ENCODE measurements around the gene TMEM116. TPM values are rescaled to one million over a fixed set of nuclear protein-coding genes. Genes with fewer than 3 reads are reported as not detected.
"Not testable (repeated sequence)": the region's sequence is repeated elsewhere in the genome, so short reads cannot be mapped to it uniquely, and the experiment has no call there.

Gene TMEM116
- polyA plus RNA-seq, 3 donors from 2014 or later = 11.2 to 15.1 (median 11.8) TPM

DNA sequence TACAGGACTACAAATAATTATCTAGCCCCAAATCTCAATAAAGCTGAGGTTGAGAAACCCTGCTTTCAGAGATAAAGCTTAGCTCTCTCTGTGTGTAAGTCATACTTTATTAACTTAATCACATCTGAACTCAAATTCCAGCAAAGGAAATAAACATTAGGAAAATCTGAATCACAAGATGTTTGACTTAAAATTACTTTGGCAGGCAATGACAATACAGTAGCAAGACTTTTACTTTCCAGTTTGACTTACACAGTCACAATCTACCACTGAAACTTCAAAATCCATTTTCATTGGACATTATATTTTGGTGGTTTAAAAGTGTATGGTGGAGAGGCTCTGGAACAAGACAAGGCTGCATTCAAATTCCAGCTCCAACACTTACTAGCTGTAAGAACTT, 11.4 kb downstream of the TMEM116 start:
- Mint-ChIP-seq H3K27me3 (ENCODE audit: low read depth in 3 of 3) (no peaks in the 10 kb centered on the region), H3K4me1 (peaks cover 26 to 38% of the 10 kb centered on the region in 2 donors), H3K27ac (peak overlapping the region; percentile 28 to 92 (median 81)), H3K9me3 (no peaks in the 10 kb centered on the region), H3K36me3 (peaks cover 0 to 14% (median 11%) of the 10 kb centered on the region in 3 donors), H3K4me3 (peak overlapping the region; percentile 49 to 87 (median 73))
- DNase-seq = no peak

DNA sequence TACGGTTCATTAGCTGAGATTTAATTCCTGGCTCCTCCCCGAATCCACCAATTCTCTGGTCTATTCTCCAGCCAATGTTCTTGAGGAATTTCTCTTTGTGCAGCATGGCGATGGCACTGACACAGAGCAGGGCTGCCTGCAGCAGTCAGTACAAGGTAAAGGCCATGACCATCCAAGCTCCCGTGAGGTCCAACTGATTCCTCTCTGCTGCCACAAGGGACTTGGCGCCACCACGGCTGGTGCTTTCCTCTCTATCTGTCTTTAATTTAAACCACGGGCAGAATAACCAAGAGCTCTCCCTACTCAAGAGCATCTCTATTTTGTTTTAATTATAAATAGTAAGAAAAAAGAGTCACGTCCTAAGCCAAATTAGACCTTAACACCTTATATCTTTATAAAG, 12.1 kb downstream of the TMEM116 start:
- Mint-ChIP-seq H3K4me1 (peaks cover 29 to 46% of the 10 kb centered on the region in 2 donors), H3K9me3 (no peaks in the 10 kb centered on the region), H3K27me3 (ENCODE audit: low read depth in 3 of 3) (no peaks in the 10 kb centered on the region), H3K36me3 (peaks cover 0 to 14% (median 11%) of the 10 kb centered on the region in 3 donors), H3K27ac (peak overlapping the region in 5 of 6 donors; percentile 72 to 92 (median 80)), H3K4me3 (peak overlapping the region in 3 of 5 donors; percentile 18 to 47 (median 46))
- DNase-seq = no peak

DNA sequence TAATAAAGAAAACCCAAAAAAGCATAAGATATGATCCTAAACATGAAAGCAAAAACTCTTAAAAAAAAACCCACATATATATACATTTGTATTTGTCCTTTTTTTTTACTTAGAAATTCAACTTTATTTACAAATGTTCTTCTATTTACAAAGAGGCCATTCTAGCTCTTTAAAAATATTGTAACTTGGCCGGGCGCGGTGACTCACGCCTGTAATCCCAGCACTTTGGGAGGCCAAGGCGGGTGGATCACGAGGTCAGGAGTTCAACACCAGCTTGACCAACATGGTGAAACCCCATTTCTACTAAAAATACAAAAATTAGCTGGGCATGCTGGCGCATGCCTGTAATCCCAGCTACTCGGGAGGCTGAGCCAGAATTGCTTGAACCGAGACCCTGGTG, 13.8 kb downstream of the TMEM116 start:
- peaks cover 44 to 60% of the 10 kb centered on the region in 2 donors for H3K4me1 Mint-ChIP-seq
- not testable (repeated sequence) for H3K9me3 Mint-ChIP-seq; H3K27ac Mint-ChIP-seq; H3K4me3 Mint-ChIP-seq; H3K27me3 Mint-ChIP-seq (ENCODE audit: low read depth in 3 of 3); DNase-seq
- peaks cover 0 to 11% (median 11%) of the 10 kb centered on the region in 3 donors for H3K36me3 Mint-ChIP-seq

DNA sequence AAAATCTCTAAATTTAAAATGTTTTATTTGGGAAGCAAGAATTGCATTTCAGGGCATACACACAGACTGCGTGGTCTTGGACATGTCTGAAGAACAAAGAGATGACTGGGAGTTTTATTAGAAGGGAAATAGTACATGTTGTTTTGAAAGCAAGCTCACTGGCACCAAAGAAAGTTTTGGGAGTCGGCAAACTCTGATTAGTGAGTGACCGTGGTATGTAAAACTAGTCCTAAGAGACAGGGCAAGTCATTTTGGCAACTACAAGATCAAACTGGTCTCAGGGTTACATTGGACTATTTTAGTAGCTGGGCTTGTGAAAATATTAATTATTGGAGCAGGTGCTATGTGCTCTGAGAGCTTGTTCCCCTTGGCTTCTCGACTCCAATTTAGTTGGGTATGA, 14.9 kb downstream of the TMEM116 start:
- peak overlapping the region in 2 of 6 donors; percentile 59 to 79 for H3K27ac Mint-ChIP-seq
- peaks cover 0 to 11% (median 9%) of the 10 kb centered on the region in 3 donors for H3K36me3 Mint-ChIP-seq
- peaks cover 53 to 70% of the 10 kb centered on the region in 2 donors for H3K4me1 Mint-ChIP-seq
- H3K4me3 Mint-ChIP-seq = no peak overlapping the region
- DNase-seq = no peak
- H3K27me3 Mint-ChIP-seq (ENCODE audit: low read depth in 3 of 3) = no peaks in the 10 kb centered on the region
- H3K9me3 Mint-ChIP-seq = no peaks in the 10 kb centered on the region

DNA sequence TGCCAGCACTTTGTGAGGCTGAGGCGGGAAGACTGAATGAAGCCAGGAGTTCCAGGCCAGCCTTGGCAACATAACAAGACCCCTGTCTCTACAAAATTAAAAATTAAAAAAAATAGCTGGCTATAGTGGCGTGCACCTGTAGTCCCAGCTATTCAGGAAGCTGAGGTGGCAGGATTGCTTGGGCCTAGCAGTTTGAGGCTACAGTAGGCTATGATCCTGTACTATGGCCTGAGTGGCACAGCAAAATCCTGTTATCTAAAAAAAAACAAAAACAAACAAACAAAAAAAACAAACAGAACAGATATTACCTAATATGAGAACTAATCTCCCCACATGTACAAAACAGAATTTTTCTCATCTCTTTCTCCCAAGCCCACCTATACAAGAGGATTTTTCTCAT, 15.7 kb downstream of the TMEM116 start:
- Mint-ChIP-seq H3K4me1 (peaks cover 51 to 67% of the 10 kb centered on the region in 2 donors), H3K27ac (peak overlapping the region in 3 of 6 donors; percentile 0 to 66 (median 14)), H3K36me3 (peaks cover 0 to 5% (median 3%) of the 10 kb centered on the region in 3 donors), H3K4me3 (no peak overlapping the region), H3K9me3 (no peaks in the 10 kb centered on the region), H3K27me3 (ENCODE audit: low read depth in 3 of 3) (no peaks in the 10 kb centered on the region)
- no peak for DNase-seq

DNA sequence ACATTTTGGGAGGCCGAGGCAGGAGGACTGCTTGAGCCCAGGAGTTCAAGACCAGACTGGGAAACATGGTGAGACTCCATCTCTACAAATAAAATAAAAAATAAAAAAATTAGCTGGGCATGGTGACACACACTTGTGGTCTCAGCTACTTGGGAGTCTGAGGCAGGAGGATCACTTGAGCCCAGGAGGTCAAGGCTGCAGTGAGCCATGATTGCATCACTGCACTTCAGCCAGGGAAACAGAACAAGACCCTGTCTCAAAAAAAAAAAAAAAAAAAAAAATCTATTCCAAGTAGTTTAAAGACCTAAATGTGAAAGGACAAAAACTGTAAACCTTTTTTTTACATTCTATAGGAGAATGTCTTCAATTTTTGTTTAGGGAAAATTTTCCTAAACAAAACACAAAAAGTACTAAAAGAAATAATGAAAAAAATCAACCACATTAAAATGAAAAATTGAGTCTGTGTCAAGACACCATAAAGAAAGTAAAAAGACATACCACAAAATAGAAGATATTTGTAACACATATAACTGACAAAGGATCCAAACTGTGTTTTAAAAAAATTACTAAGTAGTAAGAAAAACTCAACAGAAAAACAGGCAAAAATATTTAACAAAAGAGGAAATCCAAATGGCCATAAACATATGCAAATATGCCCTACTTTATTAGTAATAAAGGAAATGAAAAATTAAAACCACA, 17.0 kb downstream of the TMEM116 start:
- Mint-ChIP-seq H3K4me3 (peak overlapping the region in 1 of 5 donors; percentile 18), H3K9me3 (no peaks in the 10 kb centered on the region), H3K4me1 (peaks cover 44 to 59% of the 10 kb centered on the region in 2 donors), H3K36me3 (peaks cover 5 to 8% (median 7%) of the 10 kb centered on the region in 3 donors), H3K27ac (peak overlapping the region in 1 of 6 donors; percentile 4), H3K27me3 (ENCODE audit: low read depth in 3 of 3) (no peaks in the 10 kb centered on the region)
- DNase-seq = no peak

DNA sequence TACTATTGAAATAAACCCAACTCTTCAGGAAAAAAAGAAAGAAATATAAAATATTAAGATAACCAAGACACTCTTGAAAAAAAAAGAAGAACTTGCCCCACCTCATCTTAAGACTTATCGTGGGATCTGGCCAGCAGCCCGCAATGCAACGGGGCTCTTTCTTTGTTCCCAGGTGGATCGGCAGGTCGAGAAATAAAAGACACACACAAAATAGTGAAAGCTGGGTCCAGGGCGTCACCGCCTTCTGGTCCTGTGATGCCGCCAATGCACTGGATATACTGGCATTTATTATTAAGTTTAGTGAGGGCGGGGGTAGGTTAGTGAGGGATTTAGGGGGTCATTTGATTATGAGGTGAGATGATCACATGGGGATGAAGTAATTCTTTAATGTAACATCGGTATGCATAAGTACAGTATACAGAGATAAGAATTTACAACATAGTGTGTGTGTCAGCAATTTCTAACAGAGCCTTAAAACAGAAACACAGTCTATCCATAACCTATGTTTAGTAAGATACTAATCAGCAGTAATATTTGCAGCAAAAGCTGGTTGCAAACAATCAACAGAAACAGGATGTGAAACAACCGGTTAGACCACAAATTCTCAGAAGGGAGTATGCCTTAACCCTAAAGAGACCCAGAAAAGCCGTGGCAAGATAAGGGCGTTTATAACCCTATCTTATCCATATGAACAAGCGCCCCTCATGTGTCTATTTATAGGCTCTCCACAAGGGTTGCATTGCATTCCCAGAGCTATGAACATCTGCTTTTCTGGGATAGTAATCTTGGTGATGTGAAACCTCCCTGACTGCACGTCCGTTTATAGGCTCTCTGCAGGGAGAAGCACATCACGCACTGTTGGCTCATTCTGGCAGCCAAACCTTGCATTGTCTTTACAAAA, 18.5 kb downstream of the TMEM116 start:
- peak; percentile 23 to 55 (median 34) for DNase-seq
- Mint-ChIP-seq H3K36me3 (peaks cover 8 to 12% (median 10%) of the 10 kb centered on the region in 3 donors), H3K4me1 (peaks cover 38 to 48% of the 10 kb centered on the region in 2 donors), H3K27ac (peak overlapping the region; percentile 22 to 94 (median 85)), H3K4me3 (peak overlapping the region; percentile 80 to 91 (median 87))
- not testable (repeated sequence) for H3K27me3 Mint-ChIP-seq (ENCODE audit: low read depth in 3 of 3); H3K9me3 Mint-ChIP-seq

DNA sequence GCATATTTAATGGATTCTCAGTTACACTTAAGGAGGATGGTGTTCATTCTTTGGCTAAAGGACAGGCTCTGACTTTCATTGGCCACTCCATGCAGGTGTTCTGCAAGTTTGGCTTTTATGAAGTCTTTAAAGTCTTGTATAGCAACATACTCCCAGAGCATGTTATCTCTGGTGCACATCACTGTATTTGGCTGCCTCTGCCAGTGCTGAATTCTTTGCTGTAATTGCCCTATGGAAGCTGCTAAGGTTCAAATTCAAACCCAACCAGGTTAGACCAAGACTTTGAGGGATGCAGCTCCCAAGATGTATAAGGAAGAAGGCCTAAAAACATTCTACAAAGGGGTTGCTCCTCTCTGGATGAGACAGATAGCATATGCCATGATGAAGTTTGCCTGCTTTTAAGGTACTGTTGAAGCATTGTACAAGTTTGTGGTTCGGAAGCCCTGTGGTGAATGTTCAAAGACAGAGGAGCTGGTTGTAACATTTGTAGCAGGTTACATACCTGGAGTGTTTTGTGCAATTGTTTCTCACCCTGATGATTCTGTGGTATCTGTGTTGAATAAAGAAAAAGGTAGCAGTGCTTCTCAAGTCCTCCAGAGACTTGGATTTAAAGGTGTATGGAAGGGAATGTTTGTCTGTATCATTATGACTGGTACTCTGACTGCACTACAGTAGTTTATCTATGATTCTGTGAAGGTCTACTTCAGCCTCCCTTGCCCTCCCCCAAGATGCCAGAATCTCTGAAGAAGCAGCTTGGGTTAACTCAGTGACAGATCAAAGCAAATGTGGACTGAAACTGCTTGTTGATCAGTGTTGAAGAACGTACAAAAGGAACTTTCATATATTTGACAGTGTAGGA, 19.4 kb downstream of the TMEM116 start:
- H3K4me3 Mint-ChIP-seq = peak overlapping the region; percentile 80 to 91 (median 87)
- no peaks in the 10 kb centered on the region for H3K27me3 Mint-ChIP-seq (ENCODE audit: low read depth in 3 of 3)
- H3K27ac Mint-ChIP-seq = peak overlapping the region; percentile 22 to 90 (median 82)
- DNase-seq = no peak
- H3K9me3 Mint-ChIP-seq = no peaks in the 10 kb centered on the region
- peaks cover 38 to 44% of the 10 kb centered on the region in 2 donors for H3K4me1 Mint-ChIP-seq
- peaks cover 10 to 12% (median 12%) of the 10 kb centered on the region in 3 donors for H3K36me3 Mint-ChIP-seq

DNA sequence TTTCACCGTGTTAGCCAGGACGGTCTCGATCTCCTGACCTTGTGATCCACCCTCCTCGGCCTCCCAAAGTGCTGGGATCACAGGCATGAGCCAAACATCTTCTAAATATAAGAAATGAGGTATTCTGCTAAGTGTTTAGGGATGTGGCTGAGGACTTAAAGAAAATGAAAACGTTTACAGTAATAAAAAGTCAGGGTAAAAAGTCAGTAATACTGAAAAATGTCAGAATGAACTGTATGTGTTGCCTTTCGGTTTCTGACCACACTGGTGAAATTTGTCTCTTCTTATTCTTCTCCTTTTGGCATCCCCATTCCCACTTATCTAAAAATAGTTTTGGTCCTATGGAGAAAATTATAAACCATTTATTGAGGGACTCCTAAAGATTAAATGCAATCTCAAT, 20.5 kb downstream of the TMEM116 start:
- no peak for DNase-seq
- Mint-ChIP-seq H3K36me3 (peaks cover 10 to 17% (median 15%) of the 10 kb centered on the region in 3 donors), H3K27me3 (ENCODE audit: low read depth in 3 of 3) (no peaks in the 10 kb centered on the region), H3K4me3 (peak overlapping the region in 1 of 5 donors; percentile 90), H3K9me3 (no peaks in the 10 kb centered on the region), H3K27ac (peak overlapping the region in 3 of 6 donors; percentile 44 to 90 (median 87)), H3K4me1 (peaks cover 38 to 43% of the 10 kb centered on the region in 2 donors)

DNA sequence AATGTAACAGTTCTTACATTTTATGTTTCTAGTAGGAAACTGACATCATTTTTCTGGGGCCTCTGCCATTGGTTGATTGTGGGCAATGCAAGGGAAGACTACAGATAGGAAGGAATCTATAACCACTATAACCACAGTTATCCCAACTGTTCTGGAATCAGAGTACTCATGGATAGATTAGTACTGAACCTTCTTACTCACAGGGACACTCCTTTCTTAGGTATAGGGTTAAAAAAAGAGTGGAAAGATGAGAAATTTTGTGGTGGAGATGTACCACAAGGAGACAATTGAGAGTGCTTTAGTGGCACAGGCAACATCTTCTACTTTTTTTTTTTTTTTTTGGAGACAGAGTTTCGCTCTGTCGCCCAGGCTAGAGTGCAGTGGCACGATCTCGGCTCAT, 21.0 kb downstream of the TMEM116 start:
- H3K9me3 Mint-ChIP-seq = no peaks in the 10 kb centered on the region
- peak overlapping the region in 1 of 5 donors; percentile 90 for H3K4me3 Mint-ChIP-seq
- H3K36me3 Mint-ChIP-seq = peaks cover 10 to 17% (median 13%) of the 10 kb centered on the region in 3 donors
- DNase-seq = no peak
- peak overlapping the region in 3 of 6 donors; percentile 8 to 90 (median 87) for H3K27ac Mint-ChIP-seq
- no peaks in the 10 kb centered on the region for H3K27me3 Mint-ChIP-seq (ENCODE audit: low read depth in 3 of 3)
- peaks cover 38 to 43% of the 10 kb centered on the region in 2 donors for H3K4me1 Mint-ChIP-seq

DNA sequence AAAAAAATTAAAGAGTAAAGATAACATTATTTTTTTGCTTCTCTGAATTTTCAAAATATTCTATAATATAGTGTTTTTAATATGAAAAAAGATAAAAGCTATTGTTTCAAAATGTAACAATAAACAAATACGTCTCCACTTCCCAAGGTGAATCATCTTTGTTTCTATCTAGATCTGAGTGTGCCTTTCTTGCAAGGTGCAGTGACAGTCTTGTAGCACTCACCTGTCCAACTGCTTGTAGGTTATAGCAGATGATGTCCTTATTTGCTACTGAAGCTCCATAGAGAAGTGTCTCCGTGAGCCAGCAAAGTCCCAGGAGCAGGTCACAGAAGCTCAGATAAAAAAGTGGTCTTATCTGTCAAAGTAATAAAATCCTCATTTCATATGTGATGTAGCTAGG, 21.4 kb downstream of the TMEM116 start:
- Mint-ChIP-seq H3K4me3 (peak overlapping the region in 1 of 5 donors; percentile 90), H3K36me3 (peaks cover 10 to 17% (median 13%) of the 10 kb centered on the region in 3 donors), H3K27ac (peak overlapping the region in 4 of 6 donors; percentile 8 to 90 (median 49)), H3K27me3 (ENCODE audit: low read depth in 3 of 3) (no peaks in the 10 kb centered on the region), H3K4me1 (peaks cover 38 to 42% of the 10 kb centered on the region in 2 donors), H3K9me3 (no peaks in the 10 kb centered on the region)
- DNase-seq = no peak

DNA sequence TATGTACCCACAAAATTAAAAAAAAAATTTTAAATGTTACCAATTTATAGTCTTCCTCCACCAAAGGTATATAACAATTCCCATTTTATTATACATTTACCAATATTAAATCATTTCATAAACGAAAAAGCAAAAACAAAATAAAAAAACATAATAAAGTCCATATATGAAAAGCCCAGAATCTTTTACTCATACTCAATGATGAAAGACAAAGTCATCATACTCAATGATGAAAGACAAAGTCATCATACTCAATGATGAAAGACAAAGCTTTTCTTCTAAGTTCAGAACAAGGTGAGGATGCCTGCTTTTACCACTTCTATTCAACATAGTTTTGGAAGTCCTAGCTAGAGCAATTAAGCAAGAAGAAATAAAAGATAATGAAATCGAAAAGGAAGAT, 28.1 kb downstream of the TMEM116 start:
- no peaks in the 10 kb centered on the region for H3K4me1 Mint-ChIP-seq
- peaks cover 9 to 26% (median 13%) of the 10 kb centered on the region in 3 donors for H3K36me3 Mint-ChIP-seq
- no peak overlapping the region for H3K27ac Mint-ChIP-seq
- no peaks in the 10 kb centered on the region for H3K9me3 Mint-ChIP-seq
- H3K27me3 Mint-ChIP-seq (ENCODE audit: low read depth in 3 of 3) = no peaks in the 10 kb centered on the region
- H3K4me3 Mint-ChIP-seq = no peak overlapping the region
- DNase-seq = no peak

DNA sequence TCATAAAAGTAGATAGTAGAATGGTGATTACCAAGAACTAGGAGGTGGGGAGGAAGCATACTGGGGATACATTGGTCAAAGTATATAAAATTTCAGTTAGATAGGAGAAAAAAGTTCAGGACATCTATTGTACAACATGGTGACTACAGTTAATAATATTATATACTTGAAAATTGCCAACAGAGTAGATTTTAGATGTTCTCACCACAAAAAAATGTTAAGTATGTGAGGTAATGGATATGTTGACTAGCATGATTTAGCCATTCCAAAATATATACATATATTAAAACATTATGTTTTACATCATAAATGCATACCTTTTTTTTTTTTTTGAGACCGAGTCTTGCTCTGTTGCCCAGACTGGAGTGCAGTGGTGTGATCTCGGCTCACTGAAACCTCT, 31.0 kb downstream of the TMEM116 start:
- Mint-ChIP-seq H3K9me3 (no peaks in the 10 kb centered on the region), H3K4me1 (peaks cover 3 to 8% of the 10 kb centered on the region in 2 donors), H3K4me3 (no peak overlapping the region), H3K27me3 (ENCODE audit: low read depth in 3 of 3) (no peaks in the 10 kb centered on the region), H3K36me3 (peaks cover 3 to 13% (median 13%) of the 10 kb centered on the region in 3 donors), H3K27ac (no peak overlapping the region)
- no peak for DNase-seq
